Naive thymus-derived CD4-positive, alpha-beta T cell (primary cell): ENCODE measurements around the gene RPL22. TPM values are rescaled to one million over a fixed set of nuclear protein-coding genes. Genes with fewer than 3 reads are reported as not detected.

Experiments
- ATAC-seq: fragments of 150-1000 bp; cut with Tn5 transposase; 2 replicates; pipeline ENCODE4 v1.10.0; 2021; ENCODE audit warnings: mild to moderate bottlenecking, moderate library complexity
- CTCF ChIA-PET: fragments of 350-600 bp; sonication (Branson Sonifier 250); formaldehyde crosslinking; loops from one replicate; lab custom pipeline; 2021; ENCODE audit warnings: antibody characterized with exemption; lab: Charles Lee
- POLR2A ChIA-PET: fragments of 350-600 bp; sonication (Branson Sonifier 250); formaldehyde crosslinking; loops from one replicate; lab custom pipeline; 2021; ENCODE audit warnings: antibody characterized with exemption, inconsistent platforms; lab: Charles Lee
- DNase-seq, 9 donors: peaks; one replicate each; pipeline versions ENCODE4 v3.0.0 to v3.0.0-alpha.2; 2020 to 2022; ENCODE audit warnings: mixed read lengths in 1 of 9
- H3K27ac ChIP-seq: one replicate; pipeline ENCODE4 v1.7.0; 2013; ENCODE audit warnings: mild to moderate bottlenecking, low read depth, low read length, moderate library complexity
- H3K27me3 ChIP-seq, 2 donors: one replicate each; pipeline ENCODE4 v1.7.0; 2013; ENCODE audit warnings: low read length in 2 of 2, mild to moderate bottlenecking in 2 of 2, moderate library complexity in 2 of 2; ENCODE audit not compliant: control insufficient read depth in 2 of 2, insufficient read depth in 2 of 2
- H3K36me3 ChIP-seq, 3 experiments: 1 replicate in 2 of 3; 2 replicates in 1 of 3; pipeline ENCODE4 v1.7.0; 2013; ENCODE audit warnings: low read length in 3 of 3, mild to moderate bottlenecking in 3 of 3, moderate library complexity in 1 of 3; ENCODE audit not compliant: insufficient read depth in 3 of 3, control insufficient read depth in 2 of 3
- H3K4me1 ChIP-seq, 2 donors: one replicate each; pipeline ENCODE4 v1.7.0; 2013; ENCODE audit warnings: low read length in 2 of 2, mild to moderate bottlenecking in 2 of 2, moderate library complexity in 1 of 2; ENCODE audit not compliant: control insufficient read depth in 2 of 2, insufficient read depth in 2 of 2
- H3K4me3 ChIP-seq: 2 replicates; pipeline ENCODE4 v1.7.0; 2013; ENCODE audit warnings: mild to moderate bottlenecking, low read length
- H3K9me3 ChIP-seq, 3 experiments: 1 replicate in 2 of 3; 2 replicates in 1 of 3; pipeline ENCODE4 v1.7.0; 2013; ENCODE audit warnings: low read length in 3 of 3; ENCODE audit not compliant: control insufficient read depth in 2 of 3
- H3K27ac Mint-ChIP-seq, 9 donors: one replicate each; pipeline ENCODE4 v1.8.0; 2020 to 2022; ENCODE audit warnings: mixed read lengths in 9 of 9, mild to moderate bottlenecking in 8 of 9, moderate library complexity in 5 of 9, inconsistent platforms in 2 of 9
- H3K27me3 Mint-ChIP-seq, 5 donors: one replicate each; pipeline ENCODE4 v1.8.0; 2021 to 2022; ENCODE audit warnings: mixed read lengths in 5 of 5, mild to moderate bottlenecking in 1 of 5
- H3K36me3 Mint-ChIP-seq, 5 donors: one replicate each; pipeline ENCODE4 v1.8.0; 2020 to 2022; ENCODE audit warnings: mixed read lengths in 5 of 5, mild to moderate bottlenecking in 3 of 5, inconsistent platforms in 1 of 5
- H3K4me1 Mint-ChIP-seq, 7 donors: one replicate each; pipeline ENCODE4 v1.8.0; 2020 to 2022; ENCODE audit warnings: mixed read lengths in 7 of 7, mild to moderate bottlenecking in 3 of 7, inconsistent platforms in 1 of 7
- H3K4me3 Mint-ChIP-seq, 10 donors: one replicate each; pipeline ENCODE4 v1.8.0; 2020 to 2022; ENCODE audit warnings: mild to moderate bottlenecking in 10 of 10, mixed read lengths in 10 of 10, moderate library complexity in 6 of 10, inconsistent platforms in 2 of 10
- H3K9me3 Mint-ChIP-seq, 11 donors: one replicate each; pipeline ENCODE4 v1.8.0; 2020 to 2022; ENCODE audit warnings: mixed read lengths in 11 of 11, mild to moderate bottlenecking in 4 of 11, inconsistent platforms in 1 of 11, moderate library complexity in 1 of 11
- intact Hi-C, 2 donors: fragments of 100-400 bp; cut with micrococcal nuclease; formaldehyde crosslinking; loops; one replicate each; pipeline ENCODE4 v1.15.1; 2023
- polyA plus RNA-seq, 2 donors: library from polyadenylated mRNA; unstranded; fragments of 300-500 nt; fragmentation: Illumina TruSeq; gene quantifications; one replicate each; pipeline ENCODE4 v1.2.3, GENCODE V29; 2021
- total RNA-seq, 6 experiments: library from RNA in 5 of 6; stranded (reverse) in 5 of 6; gene quantifications; 1 replicate in 5 of 6; 2 replicates in 1 of 6; pipeline ENCODE4 v1.2.3 and lab custom pipeline; 2021 to 2026

The RPL22 gene
- total and polyA plus RNA-seq, 7 experiments from 2014 or later = 129 to 720 (median 469) TPM

DNA sequence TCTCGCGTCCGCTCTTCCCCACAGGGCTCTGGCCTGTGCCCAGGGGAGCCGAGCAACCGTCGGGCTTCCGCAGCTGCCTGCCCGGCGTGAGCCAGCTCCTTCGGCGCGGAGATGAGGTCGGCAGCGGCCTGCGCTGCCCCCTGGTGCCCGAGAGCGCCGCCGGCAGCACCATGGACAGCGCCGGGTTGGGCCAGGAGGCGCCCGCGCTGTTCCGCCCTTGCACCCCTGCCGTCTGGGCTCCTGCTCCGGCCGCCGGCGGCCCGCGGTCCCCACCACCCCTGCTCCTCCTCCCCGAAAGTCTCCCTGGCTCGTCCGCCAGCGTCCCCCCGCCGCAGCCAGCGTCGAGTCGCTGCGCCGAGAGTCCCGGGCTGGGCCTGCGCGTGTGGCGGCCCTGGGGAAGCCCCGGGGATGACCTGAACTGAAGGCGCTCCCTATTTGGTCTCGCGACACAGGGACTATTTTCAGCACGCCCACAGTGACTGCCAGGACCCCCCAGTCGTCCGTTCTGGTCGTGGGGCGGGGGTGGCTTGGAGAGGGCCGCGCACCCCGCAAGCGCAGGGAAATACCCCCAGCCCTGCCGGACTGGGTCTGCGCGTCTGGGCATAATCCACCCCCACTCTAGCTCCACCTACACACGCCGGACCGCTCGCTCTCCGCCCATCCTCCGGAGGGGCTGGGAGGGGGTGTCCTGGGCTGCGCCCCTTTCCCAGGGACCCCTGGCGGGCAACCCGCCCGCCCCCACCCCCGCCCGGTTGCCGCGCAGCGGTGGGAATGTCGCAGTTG is 45.9 kb upstream of the RPL22 start:
- Histone ChIP-seq H3K27me3 (peaks cover 20 to 45% of the 10 kb centered on the region in 2 donors), H3K4me3 (no peak overlapping the region), H3K4me1 (peaks cover 3 to 13% of the 10 kb centered on the region in 2 donors), H3K9me3 (no peaks in the 10 kb centered on the region), H3K27ac (no peak overlapping the region), H3K36me3 (no peaks in the 10 kb centered on the region)
- H3K27ac Mint-ChIP-seq = no peak overlapping the region
- H3K27me3 Mint-ChIP-seq = peaks cover 37 to 73% (median 45%) of the 10 kb centered on the region in 5 donors
- ChIA-PET POLR2A (interaction anchor here (0.8 kb wide), 1 partner anchor 327 kb away, joined by 3 read pairs; no protein-coding TSS in a partner anchor), CTCF (interaction anchor here (1.0 to 1.2 kb wide), 4 partner anchors 7 to 194 kb away, joined by 3 to 4 read pairs (median 3); no protein-coding TSS in a partner anchor)
- ATAC-seq = peak; percentile 88
- H3K4me3 Mint-ChIP-seq = peak overlapping the region in 1 of 10 donors; percentile 43
- no peaks in the 10 kb centered on the region for H3K9me3 Mint-ChIP-seq
- peaks cover 5 to 19% (median 12%) of the 10 kb centered on the region in 7 donors for H3K4me1 Mint-ChIP-seq
- peak; percentile 43 to 92 (median 75) for DNase-seq
- peaks cover 0 to 4% (median 0%) of the 10 kb centered on the region in 5 donors for H3K36me3 Mint-ChIP-seq
- intact Hi-C loops = loop anchor here (1.0 to 5.0 kb wide), 5 partner anchors 36 to 193 kb away; partner anchors contain the start of genes ESPN (in 1 of the 2) and RPL22 (in 1 of the 2)

DNA sequence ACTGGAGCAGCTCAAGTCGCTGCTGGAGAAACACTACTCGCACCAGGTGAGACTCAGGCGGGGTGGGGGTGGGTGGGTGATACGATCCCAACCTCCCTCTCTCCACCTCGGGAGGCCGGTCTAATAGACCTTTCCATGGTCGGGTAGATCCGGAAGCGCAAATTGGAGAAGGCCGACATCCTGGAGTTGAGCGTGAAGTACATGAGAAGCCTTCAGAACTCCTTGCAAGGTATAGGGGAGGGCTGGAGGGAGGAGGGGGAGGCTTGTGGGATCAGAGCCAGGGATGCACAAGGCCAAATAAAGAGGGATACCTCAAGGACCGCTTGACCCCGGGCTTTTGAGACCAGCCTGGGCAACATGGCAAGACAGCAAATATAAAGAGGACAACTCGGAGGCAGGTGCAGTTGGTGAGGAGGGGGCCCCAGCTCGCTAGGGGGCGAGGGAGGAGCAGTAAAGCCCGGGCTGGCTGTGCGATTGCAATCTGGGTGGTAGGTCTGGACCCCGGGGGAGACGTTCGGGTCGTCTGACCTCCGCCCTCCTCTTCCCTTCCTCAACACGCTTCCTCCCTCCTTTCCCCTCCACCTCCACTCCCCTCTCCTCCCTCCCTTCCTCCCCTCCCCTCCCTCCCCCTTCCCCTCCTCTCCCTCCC is 45.1 kb upstream of the RPL22 start:
- no peak for DNase-seq
- H3K9me3 Mint-ChIP-seq = no peaks in the 10 kb centered on the region
- peaks cover 0 to 4% (median 0%) of the 10 kb centered on the region in 5 donors for H3K36me3 Mint-ChIP-seq
- peak overlapping the region in 3 of 10 donors; percentile 29 to 43 (median 39) for H3K4me3 Mint-ChIP-seq
- peak overlapping the region in 1 of 9 donors; percentile 42 for H3K27ac Mint-ChIP-seq
- H3K36me3 ChIP-seq = no peaks in the 10 kb centered on the region
- peaks cover 20 to 45% of the 10 kb centered on the region in 2 donors for H3K27me3 ChIP-seq
- H3K4me1 ChIP-seq = peaks cover 3 to 13% of the 10 kb centered on the region in 2 donors
- no peak overlapping the region for H3K27ac ChIP-seq
- ChIA-PET POLR2A (no interaction called here), CTCF (interaction anchor here (1.0 to 1.6 kb wide), 3 partner anchors 46 to 194 kb away, joined by 3 to 4 read pairs (median 3); no protein-coding TSS in a partner anchor)
- H3K4me3 ChIP-seq = no peak overlapping the region
- H3K27me3 Mint-ChIP-seq = peaks cover 42 to 75% (median 45%) of the 10 kb centered on the region in 5 donors
- intact Hi-C loops = loop anchor here (1.0 to 5.0 kb wide), 5 partner anchors 35 to 192 kb away; partner anchors contain the start of genes ESPN (in 1 of the 2) and RPL22 (in 1 of the 2)
- no peak for ATAC-seq
- no peaks in the 10 kb centered on the region for H3K9me3 ChIP-seq
- peaks cover 5 to 19% (median 12%) of the 10 kb centered on the region in 7 donors for H3K4me1 Mint-ChIP-seq

DNA sequence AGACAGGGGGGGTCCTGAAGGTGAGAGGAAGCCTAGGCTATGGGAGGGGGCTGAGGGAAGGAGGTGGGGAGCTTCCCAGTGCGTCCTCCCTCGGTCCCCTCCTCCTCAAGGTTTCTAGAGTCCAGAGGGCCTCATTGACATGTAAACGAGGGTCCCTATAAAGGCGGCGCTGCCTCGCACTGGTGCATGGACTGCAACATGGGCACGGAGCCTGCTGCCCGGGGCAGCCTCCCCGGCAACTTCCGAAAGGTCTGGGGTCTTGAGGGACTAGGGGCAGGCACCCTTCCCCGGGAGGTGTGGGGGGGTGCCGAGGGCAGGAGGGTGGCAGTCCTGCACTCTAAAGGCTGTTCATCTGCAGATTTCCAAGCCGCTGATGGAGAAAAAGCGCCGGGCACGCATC is 44.6 kb upstream of the RPL22 start, which contains the start of gene HES3:
Gene HES3 (plus strand): TSS at position 187 of the 400 bp plus-strand sequence. CDS start 187 bp downstream, at position 374.
- Mint-ChIP-seq H3K4me3 (peak within 1 kb of the TSS in 3 of 10 donors; percentile 29 to 43 (median 39)), H3K36me3 (peaks cover 0 to 4% (median 0%) of the 10 kb centered on the region in 5 donors), H3K9me3 (no peaks in the 10 kb centered on the region), H3K27me3 (peaks cover 47 to 80% (median 50%) of the 10 kb centered on the region in 5 donors), H3K27ac (peak within 1 kb of the TSS in 2 of 9 donors; percentile 9 to 42), H3K4me1 (peaks cover 5 to 21% (median 12%) of the 10 kb centered on the region in 7 donors)
- H3K36me3 ChIP-seq = no peaks in the 10 kb centered on the region
- no peak for ATAC-seq
- H3K9me3 ChIP-seq = no peaks in the 10 kb centered on the region
- POLR2A ChIA-PET = no interaction called here
- H3K27me3 ChIP-seq = peaks cover 20 to 45% of the 10 kb centered on the region in 2 donors
- H3K4me3 ChIP-seq = no peak within 1 kb of the TSS
- CTCF ChIA-PET = interaction anchor here (1.6 kb wide), 1 partner anchor 161 kb away, joined by 4 read pairs; no protein-coding TSS in a partner anchor
- H3K4me1 ChIP-seq = peaks cover 3 to 13% of the 10 kb centered on the region in 2 donors
- H3K27ac ChIP-seq = no peak within 1 kb of the TSS
- intact Hi-C loops = loop anchor here (2.0 kb wide), 2 partner anchors 45 to 135 kb away; partner anchors contain the start of gene RPL22 (in 1 of the 2)
- no peak for DNase-seq

DNA sequence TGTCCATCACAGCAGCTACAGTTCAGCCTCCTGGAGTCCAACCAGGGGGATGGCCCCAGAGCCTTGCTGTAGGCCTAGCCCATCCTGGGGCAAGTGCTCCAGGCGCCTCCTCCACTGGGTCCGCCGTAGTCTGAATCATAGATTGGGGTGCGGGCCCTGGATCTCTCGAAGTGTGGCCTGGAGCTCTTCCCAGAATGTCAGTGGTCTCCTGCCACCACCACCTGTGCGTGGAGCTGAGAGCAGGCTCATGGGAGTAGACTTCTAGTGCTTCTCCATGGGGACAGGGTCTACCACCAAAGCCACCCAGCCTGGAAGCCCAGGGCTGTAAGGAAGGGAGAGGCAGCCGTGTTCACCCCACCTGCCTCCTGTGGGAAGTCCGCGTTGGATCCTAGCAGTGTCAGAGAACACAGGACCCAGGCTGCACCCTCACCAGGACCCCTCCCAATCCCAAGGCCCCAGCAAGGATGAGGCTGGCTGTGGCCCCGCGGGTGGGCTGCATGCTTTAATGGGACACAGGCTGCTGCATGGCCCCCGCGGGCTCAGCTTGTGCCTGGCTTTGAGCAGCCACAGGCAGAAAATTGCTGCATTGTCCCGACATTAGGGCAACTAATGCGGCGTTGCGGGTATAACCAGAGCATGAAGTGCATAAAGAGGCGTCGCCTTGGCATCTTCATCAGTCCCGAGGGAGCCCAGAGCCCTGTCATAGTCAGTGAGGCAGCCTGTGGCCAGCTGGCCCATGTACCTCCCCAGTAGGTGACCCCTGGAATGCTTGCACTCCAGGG is 43.8 kb upstream of the RPL22 start:
- Histone ChIP-seq H3K36me3 (no peaks in the 10 kb centered on the region), H3K9me3 (no peaks in the 10 kb centered on the region), H3K27me3 (peaks cover 14 to 45% of the 10 kb centered on the region in 2 donors), H3K4me3 (no peak overlapping the region), H3K4me1 (peaks cover 3 to 13% of the 10 kb centered on the region in 2 donors), H3K27ac (no peak overlapping the region)
- peaks cover 45 to 77% (median 48%) of the 10 kb centered on the region in 5 donors for H3K27me3 Mint-ChIP-seq
- peaks cover 5 to 24% (median 12%) of the 10 kb centered on the region in 7 donors for H3K4me1 Mint-ChIP-seq
- H3K36me3 Mint-ChIP-seq = peaks cover 0 to 4% (median 0%) of the 10 kb centered on the region in 5 donors
- POLR2A ChIA-PET = no interaction called here
- intact Hi-C loops = no loop called here
- peak overlapping the region in 1 of 9 donors; percentile 9 for H3K27ac Mint-ChIP-seq
- no peaks in the 10 kb centered on the region for H3K9me3 Mint-ChIP-seq
- CTCF ChIA-PET = interaction anchor here (1.6 kb wide), 1 partner anchor 162 kb away, joined by 4 read pairs; no protein-coding TSS in a partner anchor
- DNase-seq (no peak), ATAC-seq (no peak)
- no peak overlapping the region for H3K4me3 Mint-ChIP-seq

DNA sequence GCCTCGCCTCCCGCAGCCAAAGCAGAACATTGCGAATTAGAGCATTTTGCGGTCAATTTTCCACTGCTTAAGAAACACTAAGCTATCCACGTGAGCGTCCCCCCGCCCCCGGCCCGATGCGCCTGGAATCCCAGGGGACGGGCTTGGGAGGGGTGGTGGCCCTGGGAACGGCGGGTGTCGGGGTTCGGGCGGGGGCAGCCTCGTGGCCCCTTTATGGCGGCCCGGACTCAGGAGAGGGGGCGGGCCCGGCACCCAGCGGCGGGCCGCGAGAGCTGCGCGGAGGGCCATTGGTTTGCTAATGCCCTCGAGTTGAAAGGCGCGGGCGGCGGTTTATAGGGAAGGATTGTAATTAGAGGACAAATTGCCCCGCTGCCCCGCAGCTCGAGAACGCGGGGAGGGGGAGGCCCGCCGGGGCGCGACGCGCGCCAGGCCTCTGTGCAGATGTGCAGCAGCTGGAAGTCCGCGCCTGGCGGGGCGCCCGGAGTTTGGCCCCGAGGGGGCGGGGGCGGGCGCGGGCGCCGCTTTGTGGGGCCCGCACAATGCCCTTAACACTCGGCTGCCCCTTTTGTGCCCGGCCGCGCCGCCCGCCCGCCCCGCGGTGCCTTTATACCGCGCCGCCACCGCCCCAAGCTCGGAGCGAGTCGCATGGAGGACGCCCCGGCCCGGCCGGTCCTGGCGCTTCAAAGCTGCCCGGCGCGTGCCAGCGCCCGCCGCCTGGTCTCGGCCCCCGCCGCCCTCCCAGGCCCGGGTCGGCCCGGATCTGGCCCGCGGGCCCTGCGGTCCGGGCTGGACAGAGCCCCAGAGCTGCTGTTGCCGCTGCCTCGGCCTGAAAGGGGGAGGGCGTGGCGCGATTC is 42.7 kb upstream of the RPL22 start:
- DNase-seq = peak in 1 of 9 donors; percentile 25
- H3K27me3 Mint-ChIP-seq = peaks cover 36 to 66% (median 41%) of the 10 kb centered on the region in 5 donors
- no peak overlapping the region for H3K4me3 ChIP-seq
- peaks cover 5 to 24% (median 12%) of the 10 kb centered on the region in 7 donors for H3K4me1 Mint-ChIP-seq
- intact Hi-C loops = no loop called here
- peak overlapping the region in 4 of 10 donors; percentile 26 to 68 (median 42) for H3K4me3 Mint-ChIP-seq
- H3K4me1 ChIP-seq = peaks cover 3 to 13% of the 10 kb centered on the region in 2 donors
- H3K27ac ChIP-seq = no peak overlapping the region
- H3K27ac Mint-ChIP-seq = peak overlapping the region in 1 of 9 donors; percentile 56
- no peaks in the 10 kb centered on the region for H3K36me3 ChIP-seq
- no peak for ATAC-seq
- no peaks in the 10 kb centered on the region for H3K9me3 Mint-ChIP-seq
- H3K27me3 ChIP-seq = peaks cover 14 to 38% of the 10 kb centered on the region in 2 donors
- ChIA-PET POLR2A (no interaction called here), CTCF (no interaction called here)
- no peaks in the 10 kb centered on the region for H3K9me3 ChIP-seq
- H3K36me3 Mint-ChIP-seq = peaks cover 0 to 4% (median 0%) of the 10 kb centered on the region in 5 donors
